IPS-15b (cell line): ENCODE results near the gene SLC9A6.

ENCODE experiments used
- H3K27me3 ChIP-seq: one replicate; pipeline ENCODE4 v1.6.1; 2013; ENCODE audit warnings: low read length; ENCODE audit not compliant: control insufficient read depth, insufficient read depth
- H3K36me3 ChIP-seq: one replicate; pipeline ENCODE4 v1.6.1; 2013; ENCODE audit warnings: low read length; ENCODE audit not compliant: control insufficient read depth, insufficient read depth
- H3K4me1 ChIP-seq: one replicate; pipeline ENCODE4 v1.6.1; 2013; ENCODE audit warnings: mild to moderate bottlenecking, low read length; ENCODE audit not compliant: control insufficient read depth, insufficient read depth
- H3K4me3 ChIP-seq: one replicate; pipeline ENCODE4 v1.5.1; 2013; ENCODE audit warnings: low read depth, low read length
- H3K9ac ChIP-seq: one replicate; pipeline ENCODE4 v1.6.1; 2013; ENCODE audit warnings: low read depth, mild to moderate bottlenecking, low read length
- H3K9me3 ChIP-seq: one replicate; pipeline ENCODE4 v1.6.1; 2013; ENCODE audit warnings: mild to moderate bottlenecking, low read length; ENCODE audit not compliant: control insufficient read depth, insufficient read depth

The SLC9A6 gene

GRCh38 chrX:136030303-136031191, 45.3 kb downstream of the SLC9A6 start:
- H3K4me1 ChIP-seq: no peaks in the 10 kb centered on the region
- H3K27me3 ChIP-seq: no peaks in the 10 kb centered on the region
- no peak overlapping the region for H3K4me3 ChIP-seq
- H3K9ac ChIP-seq: no peak overlapping the region
- no peaks in the 10 kb centered on the region for H3K9me3 ChIP-seq
- no peaks in the 10 kb centered on the region for H3K36me3 ChIP-seq

- no peaks in the 10 kb centered on the region for H3K36me3 ChIP-seq
- no peaks in the 10 kb centered on the region for H3K4me1 ChIP-seq
- no peaks in the 10 kb centered on the region for H3K27me3 ChIP-seq
- H3K9me3 ChIP-seq: no peaks in the 10 kb centered on the region
- no peak overlapping the region for H3K4me3 ChIP-seq
- no peak overlapping the region for H3K9ac ChIP-seq
Measured at GRCh38 chrX:136031626-136032025, 46.4 kb downstream of the SLC9A6 start.

DNA sequence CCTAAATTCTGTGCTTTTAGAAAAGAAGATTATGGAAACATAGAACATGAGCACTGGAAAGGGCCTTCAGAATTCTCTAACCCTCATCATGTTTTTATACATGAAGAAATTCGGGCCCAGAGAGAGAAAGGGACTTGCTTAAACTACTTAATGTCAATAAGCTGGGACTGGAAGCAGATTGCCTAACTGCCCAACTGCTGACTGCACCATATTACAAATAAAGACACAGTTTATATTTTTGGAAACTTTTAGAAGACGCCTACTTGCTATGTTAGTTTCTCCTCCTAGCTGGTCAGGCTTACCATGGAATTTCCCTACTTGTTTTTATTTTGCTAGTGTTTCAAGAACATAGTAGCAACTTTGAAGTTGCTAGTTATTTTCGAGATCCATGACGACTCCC, 47.1 kb downstream of the SLC9A6 start:
- Histone ChIP-seq H3K9ac (no peak overlapping the region), H3K36me3 (no peaks in the 10 kb centered on the region), H3K9me3 (no peaks in the 10 kb centered on the region), H3K27me3 (no peaks in the 10 kb centered on the region), H3K4me1 (no peaks in the 10 kb centered on the region), H3K4me3 (no peak overlapping the region)

DNA sequence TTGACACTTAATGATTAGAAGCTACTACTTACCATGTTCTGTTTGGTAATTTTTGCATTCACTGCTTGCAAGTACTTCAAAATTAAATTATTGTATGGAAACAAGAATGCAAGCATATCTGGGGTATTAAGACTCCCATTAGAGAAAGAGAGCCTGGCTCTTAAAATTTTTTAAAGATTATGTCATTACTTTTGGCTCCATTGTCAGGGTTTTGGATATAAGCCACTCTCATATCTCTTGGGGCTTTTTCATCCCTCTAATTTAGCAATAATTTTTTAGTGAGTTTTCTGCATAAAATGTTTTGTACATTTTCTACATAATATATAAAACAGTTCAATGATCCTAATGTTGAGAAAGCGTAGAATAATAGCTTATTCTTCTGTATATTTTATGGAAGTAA, 49.4 kb downstream of the SLC9A6 start:
- Histone ChIP-seq H3K9ac (no peak overlapping the region), H3K9me3 (no peaks in the 10 kb centered on the region), H3K27me3 (no peaks in the 10 kb centered on the region), H3K4me1 (no peaks in the 10 kb centered on the region), H3K36me3 (no peaks in the 10 kb centered on the region), H3K4me3 (no peak overlapping the region)

GRCh38 chrX:136035663-136036062, 50.4 kb downstream of the SLC9A6 start:
- H3K4me3 ChIP-seq: no peak overlapping the region
- no peaks in the 10 kb centered on the region for H3K36me3 ChIP-seq
- H3K27me3 ChIP-seq: no peaks in the 10 kb centered on the region
- H3K4me1 ChIP-seq: no peaks in the 10 kb centered on the region
- H3K9me3 ChIP-seq: no peaks in the 10 kb centered on the region
- no peak overlapping the region for H3K9ac ChIP-seq

GRCh38 chrX:136039485-136039884, 54.2 kb downstream of the SLC9A6 start:
- H3K36me3 ChIP-seq: no peaks in the 10 kb centered on the region
- H3K9me3 ChIP-seq: no peaks in the 10 kb centered on the region
- no peaks in the 10 kb centered on the region for H3K27me3 ChIP-seq
- no peaks in the 10 kb centered on the region for H3K4me1 ChIP-seq
- no peak overlapping the region for H3K4me3 ChIP-seq
- H3K9ac ChIP-seq: no peak overlapping the region

- Histone ChIP-seq H3K4me1 (no peaks in the 10 kb centered on the region), H3K9ac (no peak overlapping the region), H3K27me3 (no peaks in the 10 kb centered on the region), H3K9me3 (no peaks in the 10 kb centered on the region), H3K36me3 (no peaks in the 10 kb centered on the region), H3K4me3 (no peak overlapping the region)
Measured at GRCh38 chrX:136039968-136040367, 54.7 kb downstream of the SLC9A6 start.

- Histone ChIP-seq H3K4me1 (no peaks in the 10 kb centered on the region), H3K36me3 (no peaks in the 10 kb centered on the region), H3K4me3 (no peak overlapping the region), H3K27me3 (no peaks in the 10 kb centered on the region), H3K9me3 (no peaks in the 10 kb centered on the region), H3K9ac (no peak overlapping the region)
Measured at GRCh38 chrX:136041254-136041812, 56.1 kb downstream of the SLC9A6 start.

- H3K27me3 ChIP-seq: no peaks in the 10 kb centered on the region
- H3K36me3 ChIP-seq: no peaks in the 10 kb centered on the region
- no peaks in the 10 kb centered on the region for H3K4me1 ChIP-seq
- no peak overlapping the region for H3K4me3 ChIP-seq
- no peak overlapping the region for H3K9ac ChIP-seq
- no peaks in the 10 kb centered on the region for H3K9me3 ChIP-seq
Measured at GRCh38 chrX:136045008-136045407, 59.8 kb downstream of the SLC9A6 start.

- H3K9me3 ChIP-seq: no peaks in the 10 kb centered on the region
- no peaks in the 10 kb centered on the region for H3K36me3 ChIP-seq
- H3K9ac ChIP-seq: no peak overlapping the region
- H3K4me3 ChIP-seq: no peak overlapping the region
- no peaks in the 10 kb centered on the region for H3K27me3 ChIP-seq
- H3K4me1 ChIP-seq: no peaks in the 10 kb centered on the region
Measured at GRCh38 chrX:136046295-136047015, 61.2 kb downstream of the SLC9A6 start.

GRCh38 chrX:136047016-136047642, 61.9 kb downstream of the SLC9A6 start:
- Histone ChIP-seq H3K36me3 (no peaks in the 10 kb centered on the region), H3K9me3 (no peaks in the 10 kb centered on the region), H3K27me3 (no peaks in the 10 kb centered on the region), H3K9ac (no peak overlapping the region), H3K4me1 (no peaks in the 10 kb centered on the region), H3K4me3 (no peak overlapping the region)
